ENCODE measurements around the gene PROSER1. TPM values are rescaled to one million over a fixed set of nuclear protein-coding genes. Genes with fewer than 3 reads are reported as not detected.

Gene PROSER1
- total and polyA plus RNA-seq, 10 of the 15 experiments (the other 5 are each of a cell fraction or from before 2014, with no cell fraction given) = 14.3 to 66.0 (median 26.9) TPM

DNA sequence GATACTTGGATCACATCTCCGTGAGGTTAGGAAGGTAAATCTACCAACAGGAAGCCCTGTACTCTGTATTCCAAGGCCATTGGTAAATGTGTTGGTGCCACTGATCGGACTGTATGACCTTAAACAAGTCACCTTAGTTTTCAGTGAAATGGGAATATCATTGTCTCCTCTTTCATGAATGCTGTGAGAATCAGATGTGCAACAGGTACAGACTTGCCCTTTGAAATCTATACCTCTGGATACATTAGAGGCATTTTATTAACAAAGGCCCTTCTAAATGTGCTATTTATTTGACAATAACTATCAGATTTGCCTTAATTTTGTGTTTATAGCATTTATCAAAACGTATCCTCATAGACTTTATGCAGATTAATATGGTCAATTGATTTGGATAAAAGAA is 11.4 kb upstream of the PROSER1 start:
- no peak overlapping the region for H2AFZ ChIP-seq (ENCODE audit: control insufficient read depth, low read depth, low read length)
- H3K36me3 ChIP-seq (ENCODE audit: control insufficient read depth in 2 of 2, insufficient read depth in 2 of 2, low read length in 1 of 2) = 0 out of 4 replicates have a peak, but pooled peaks cover 0 to 9% of the 10 kb centered on the region in 2 experiments
- H4K20me1 ChIP-seq (ENCODE audit: control insufficient read depth, insufficient read depth) = no peaks in the 10 kb centered on the region; the same call in 1 of the 2 replicates
- DNase-seq (ENCODE audit: low read depth, low spot score) (no peak), ATAC-seq (no peak), FAIRE-seq (no peak)
- TF ChIP-seq, protein P1, sequence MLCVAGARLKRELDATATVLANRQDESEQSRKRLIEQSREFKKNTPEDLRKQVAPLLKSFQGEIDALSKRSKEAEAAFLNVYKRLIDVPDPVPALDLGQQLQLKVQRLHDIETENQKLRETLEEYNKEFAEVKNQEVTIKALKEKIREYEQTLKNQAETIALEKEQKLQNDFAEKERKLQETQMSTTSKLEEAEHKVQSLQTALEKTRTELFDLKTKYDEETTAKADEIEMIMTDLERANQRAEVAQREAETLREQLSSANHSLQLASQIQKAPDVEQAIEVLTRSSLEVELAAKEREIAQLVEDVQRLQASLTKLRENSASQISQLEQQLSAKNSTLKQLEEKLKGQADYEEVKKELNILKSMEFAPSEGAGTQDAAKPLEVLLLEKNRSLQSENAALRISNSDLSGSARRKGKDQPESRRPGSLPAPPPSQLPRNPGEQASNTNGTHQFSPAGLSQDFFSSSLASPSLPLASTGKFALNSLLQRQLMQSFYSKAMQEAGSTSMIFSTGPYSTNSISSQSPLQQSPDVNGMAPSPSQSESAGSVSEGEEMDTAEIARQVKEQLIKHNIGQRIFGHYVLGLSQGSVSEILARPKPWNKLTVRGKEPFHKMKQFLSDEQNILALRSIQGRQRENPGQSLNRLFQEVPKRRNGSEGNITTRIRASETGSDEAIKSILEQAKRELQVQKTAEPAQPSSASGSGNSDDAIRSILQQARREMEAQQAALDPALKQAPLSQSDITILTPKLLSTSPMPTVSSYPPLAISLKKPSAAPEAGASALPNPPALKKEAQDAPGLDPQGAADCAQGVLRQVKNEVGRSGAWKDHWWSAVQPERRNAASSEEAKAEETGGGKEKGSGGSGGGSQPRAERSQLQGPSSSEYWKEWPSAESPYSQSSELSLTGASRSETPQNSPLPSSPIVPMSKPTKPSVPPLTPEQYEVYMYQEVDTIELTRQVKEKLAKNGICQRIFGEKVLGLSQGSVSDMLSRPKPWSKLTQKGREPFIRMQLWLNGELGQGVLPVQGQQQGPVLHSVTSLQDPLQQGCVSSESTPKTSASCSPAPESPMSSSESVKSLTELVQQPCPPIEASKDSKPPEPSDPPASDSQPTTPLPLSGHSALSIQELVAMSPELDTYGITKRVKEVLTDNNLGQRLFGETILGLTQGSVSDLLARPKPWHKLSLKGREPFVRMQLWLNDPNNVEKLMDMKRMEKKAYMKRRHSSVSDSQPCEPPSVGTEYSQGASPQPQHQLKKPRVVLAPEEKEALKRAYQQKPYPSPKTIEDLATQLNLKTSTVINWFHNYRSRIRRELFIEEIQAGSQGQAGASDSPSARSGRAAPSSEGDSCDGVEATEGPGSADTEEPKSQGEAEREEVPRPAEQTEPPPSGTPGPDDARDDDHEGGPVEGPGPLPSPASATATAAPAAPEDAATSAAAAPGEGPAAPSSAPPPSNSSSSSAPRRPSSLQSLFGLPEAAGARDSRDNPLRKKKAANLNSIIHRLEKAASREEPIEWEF (IDR thresholded peaks at IDR 0.05; ENCODE audit: insufficient replicate concordance, low read depth, low read length) = no peak
- no peak for TF ChIP-seq KAT2A (conservative IDR thresholded peaks at IDR 0.05; ENCODE audit: control insufficient read depth, low read depth, low read length)
- no peak for TF ChIP-seq CHD2 (IDR thresholded peaks at IDR 0.05; ENCODE audit: borderline replicate concordance, low read depth, low read length)
- no peak for TF ChIP-seq MTA3 (IDR thresholded peaks at IDR 0.05; ENCODE audit: borderline replicate concordance, low read length)
- TF ChIP-seq, protein P2, sequence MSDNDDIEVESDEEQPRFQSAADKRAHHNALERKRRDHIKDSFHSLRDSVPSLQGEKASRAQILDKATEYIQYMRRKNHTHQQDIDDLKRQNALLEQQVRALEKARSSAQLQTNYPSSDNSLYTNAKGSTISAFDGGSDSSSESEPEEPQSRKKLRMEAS (IDR thresholded peaks at IDR 0.05; ENCODE audit: low read depth, low read length) = no peak
- TF ChIP-seq EED (IDR thresholded peaks at IDR 0.05; ENCODE audit: low read depth) = no peak
- TF ChIP-seq NFXL1 (IDR thresholded peaks at IDR 0.05; ENCODE audit: borderline replicate concordance) = no peak
- TF ChIP-seq, protein P3, sequence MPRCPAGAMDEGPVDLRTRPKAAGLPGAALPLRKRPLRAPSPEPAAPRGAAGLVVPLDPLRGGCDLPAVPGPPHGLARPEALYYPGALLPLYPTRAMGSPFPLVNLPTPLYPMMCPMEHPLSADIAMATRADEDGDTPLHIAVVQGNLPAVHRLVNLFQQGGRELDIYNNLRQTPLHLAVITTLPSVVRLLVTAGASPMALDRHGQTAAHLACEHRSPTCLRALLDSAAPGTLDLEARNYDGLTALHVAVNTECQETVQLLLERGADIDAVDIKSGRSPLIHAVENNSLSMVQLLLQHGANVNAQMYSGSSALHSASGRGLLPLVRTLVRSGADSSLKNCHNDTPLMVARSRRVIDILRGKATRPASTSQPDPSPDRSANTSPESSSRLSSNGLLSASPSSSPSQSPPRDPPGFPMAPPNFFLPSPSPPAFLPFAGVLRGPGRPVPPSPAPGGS (IDR thresholded peaks at IDR 0.05; ENCODE audit: borderline replicate concordance, insufficient read depth, low read depth, low read length, poor library complexity, severe bottlenecking) = no peak
- no peak for TF ChIP-seq RUNX3 (IDR thresholded peaks at IDR 0.05; ENCODE audit: low read length)
- no peak for TF ChIP-seq ZNF384 (IDR thresholded peaks at IDR 0.05; ENCODE audit: borderline replicate concordance, low read depth, low read length)
- no peak overlapping the region for H3K4me3 ChIP-seq
- ChIA-PET CTCF (interaction anchor here (1.1 to 1.8 kb wide), 2 partner anchors 212 to 567 kb away, joined by 3 to 5 read pairs; no protein-coding TSS in a partner anchor), SMC1A (ENCODE audit: uncharacterized antibody, unreplicated experiment) (interaction anchor here (0.6 to 1.3 kb wide), 2 partner anchors 13 to 63 kb away, joined by 3 to 6 read pairs; no protein-coding TSS in a partner anchor), POLR2A (no interaction called here), RAD21 (ENCODE audit: unreplicated experiment) (interaction anchor here (0.6 kb wide), 1 partner anchor 1992 kb away, joined by 4 read pairs; no protein-coding TSS in a partner anchor)
- intact Hi-C loops (cut with micrococcal nuclease; ENCODE audit: unreplicated experiment) (no loop called here), in situ Hi-C loops (cut with MboI) (loop anchor here (5.0 kb wide), 1 partner anchor 563 kb away; no protein-coding TSS in a partner anchor)
- H3K79me2 ChIP-seq (ENCODE audit: control insufficient read depth, insufficient read depth, low read length) = no peaks in the 10 kb centered on the region
- no peak overlapping the region for H3K9ac ChIP-seq (ENCODE audit: control insufficient read depth, insufficient read depth, low read length)
- no peak overlapping the region for H3K27ac ChIP-seq (ENCODE audit: control insufficient read depth, insufficient read depth)
- H3K9me3 ChIP-seq (replicated peaks; ENCODE audit: control insufficient read depth, insufficient read depth, low read length) = no peaks in the 10 kb centered on the region
- no peak overlapping the region for H3K4me2 ChIP-seq (ENCODE audit: control insufficient read depth, insufficient read depth)
- WGBS (ENCODE audit: insufficient coverage, insufficient replicate concordance, low lambda C conversion rate, missing lambda C conversion rate) = 98% methylated on average over 3 of the region's 3 CpGs
- BruUV-seq (replicated peaks) = no TSS peak
- peaks cover 7% of the 10 kb centered on the region for H3K4me1 ChIP-seq (ENCODE audit: control insufficient read depth, insufficient read depth, low read length)
- no peaks in the 10 kb centered on the region for H3K27me3 ChIP-seq (replicated peaks in 1 of 2; ENCODE audit: control insufficient read depth in 2 of 2, insufficient read depth in 2 of 2, low read length in 1 of 2)

Data from GM12878 (cell line).